GM19328 (cell line): ENCODE data around the gene ZNF436.
"Not testable (repeated sequence)": the region's sequence is repeated elsewhere in the genome, so short reads cannot be mapped to it uniquely, and the experiment has no call there.

ENCODE experiments used
- ATAC-seq: cut with Tn5 transposase; IDR thresholded peaks from one replicate; pipeline ENCODE4 v1.9.1; 2021; ENCODE audit warnings: mild to moderate bottlenecking, moderate library complexity; ENCODE audit not compliant: unreplicated experiment

The ZNF436 gene

GRCh38 chr1:23330846-23331245, 38.8 kb downstream of the ZNF436 start:
- no peak for ATAC-seq

GRCh38 chr1:23325393-23325792, 44.2 kb downstream of the ZNF436 start:
- ATAC-seq: no peak

- no peak for ATAC-seq
Observed at GRCh38 chr1:23322770-23323169, 46.9 kb downstream of the ZNF436 start.

DNA sequence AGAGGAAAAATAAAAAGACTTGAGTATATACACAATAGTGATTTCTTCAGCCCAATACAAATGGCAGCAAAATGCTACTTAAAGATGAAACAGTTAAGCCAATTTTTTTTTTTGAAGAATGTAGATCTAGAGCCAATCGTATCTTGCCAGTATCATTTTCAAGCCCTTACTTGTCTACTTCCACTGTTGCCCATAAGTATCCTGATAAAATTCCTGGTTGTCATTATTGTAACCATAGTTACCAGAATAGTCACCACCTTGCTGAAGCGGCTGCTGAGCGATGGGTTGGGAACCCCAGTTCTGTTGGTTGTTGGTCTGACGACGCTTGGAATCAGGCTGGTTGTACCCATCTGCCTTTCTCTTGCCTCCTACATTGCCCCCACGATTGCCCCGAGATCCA, 59.4 kb downstream of the ZNF436 start:
- not testable (repeated sequence) for ATAC-seq
